ENCODE measurements around the gene TCTN1. TPM values are rescaled to one million over a fixed set of nuclear protein-coding genes. Genes with fewer than 3 reads are reported as not detected.
"Not testable (repeated sequence)": the region's sequence is repeated elsewhere in the genome, so short reads cannot be mapped to it uniquely, and the experiment has no call there.

The TCTN1 gene
- total RNA-seq, 2 experiments from 2014 or later: 11.0 to 13.6 TPM

DNA sequence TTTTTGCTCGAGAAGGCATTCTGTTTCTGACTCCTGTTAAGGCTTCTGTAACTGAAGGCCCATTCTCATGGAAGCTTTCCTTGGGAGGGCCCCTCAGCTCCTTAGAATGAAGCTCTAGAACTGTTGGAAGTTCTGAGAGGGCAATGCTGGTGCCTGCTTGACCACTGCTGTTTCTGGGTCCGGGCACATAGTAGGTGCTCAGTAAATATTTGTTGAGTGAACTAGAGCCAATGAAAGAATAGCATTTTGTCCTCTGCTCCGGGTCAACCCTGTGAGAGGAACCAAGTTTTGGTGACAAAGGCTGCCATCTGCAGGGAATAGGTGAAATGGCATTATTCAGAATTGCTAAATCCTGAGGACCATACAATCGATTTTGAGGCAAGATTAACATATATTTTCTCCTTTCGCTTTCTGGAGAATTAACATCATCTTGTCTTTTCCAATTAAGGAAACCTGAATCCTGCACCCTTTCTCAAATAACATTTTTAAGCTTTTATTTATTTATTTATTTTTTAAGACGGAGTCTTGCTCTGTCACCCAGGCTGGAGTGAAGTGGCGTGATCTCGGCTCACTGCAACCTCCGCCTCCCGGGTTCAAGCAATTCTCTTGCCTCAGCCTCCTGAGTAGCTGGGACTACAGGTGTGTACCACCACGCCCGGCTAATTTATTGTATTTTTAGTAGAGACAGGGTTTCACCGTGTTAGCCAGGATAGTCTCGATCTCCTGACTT, 11.7 kb upstream of the TCTN1 start:
- not testable (repeated sequence) for H3K27me3 Mint-ChIP-seq, H3K9me3 Mint-ChIP-seq, DNase-seq, H3K4me3 Mint-ChIP-seq, H3K36me3 Mint-ChIP-seq
- Mint-ChIP-seq H3K27ac (peak overlapping the region; percentile 0), H3K4me1 (peaks cover 11% of the 10 kb centered on the region)

- Mint-ChIP-seq H3K4me1 (peaks cover 13% of the 10 kb centered on the region), H3K27me3 (no peaks in the 10 kb centered on the region), H3K9me3 (no peaks in the 10 kb centered on the region), H3K27ac (peak overlapping the region; percentile 84), H3K4me3 (peak overlapping the region; percentile 80), H3K36me3 (peaks cover 1% of the 10 kb centered on the region)
- DNase-seq: no peak
These were observed 7.7 kb upstream of the TCTN1 start for GRCh38 chr12:110606253-110606611.

GRCh38 chr12:110613071-110613770, 708 bp upstream of the TCTN1 start:
- H3K27me3 Mint-ChIP-seq: no peaks in the 10 kb centered on the region
- H3K9me3 Mint-ChIP-seq: no peaks in the 10 kb centered on the region
- H3K4me1 Mint-ChIP-seq: peaks cover 13% of the 10 kb centered on the region
- H3K27ac Mint-ChIP-seq: peak overlapping the region; percentile 83
- H3K4me3 Mint-ChIP-seq: peak overlapping the region; percentile 82
- no peak for DNase-seq
- peaks cover 2% of the 10 kb centered on the region for H3K36me3 Mint-ChIP-seq

GRCh38 chr12:110615171-110615570, 1.2 kb downstream of the TCTN1 start:
- Mint-ChIP-seq H3K27ac (peak overlapping the region; percentile 12), H3K36me3 (peaks cover 2% of the 10 kb centered on the region), H3K27me3 (no peaks in the 10 kb centered on the region), H3K9me3 (no peaks in the 10 kb centered on the region), H3K4me1 (peaks cover 23% of the 10 kb centered on the region), H3K4me3 (peak overlapping the region; percentile 53)
- DNase-seq: no peak

DNA sequence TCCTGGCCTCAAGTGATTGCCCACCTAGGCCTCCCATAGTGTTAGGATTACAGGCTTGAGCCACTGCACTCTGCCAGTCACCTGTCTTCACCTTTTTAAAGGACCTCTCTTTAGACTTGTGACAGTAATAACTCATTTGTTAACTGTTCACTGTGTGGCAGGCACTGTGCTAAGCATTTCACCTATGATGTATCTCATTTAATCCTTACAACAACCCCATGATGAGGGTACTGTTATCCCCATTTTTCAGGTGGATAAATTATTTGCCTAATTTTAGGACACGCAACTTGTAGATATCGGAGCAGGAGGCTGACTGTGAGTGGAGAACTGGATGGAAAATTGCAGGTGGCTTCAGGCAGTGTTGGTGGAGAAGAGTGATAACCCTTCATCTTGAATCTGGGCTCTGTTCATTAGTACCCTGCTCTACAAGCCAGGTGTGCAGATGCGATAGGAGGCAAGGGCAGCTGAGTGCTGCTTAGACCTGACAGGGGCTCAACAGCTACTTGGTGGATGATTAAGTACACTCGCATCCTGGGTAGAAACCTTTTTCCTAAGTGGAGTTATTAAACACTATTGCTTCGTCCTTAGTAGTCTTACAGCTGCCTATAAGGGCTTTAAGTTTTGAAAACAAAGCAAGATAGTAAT, 2.7 kb downstream of the TCTN1 start:
- DNase-seq: no peak
- H3K27me3 Mint-ChIP-seq: no peaks in the 10 kb centered on the region
- H3K27ac Mint-ChIP-seq: peak overlapping the region; percentile 7
- H3K36me3 Mint-ChIP-seq: peaks cover 2% of the 10 kb centered on the region
- no peak overlapping the region for H3K4me3 Mint-ChIP-seq
- peaks cover 26% of the 10 kb centered on the region for H3K4me1 Mint-ChIP-seq
- no peaks in the 10 kb centered on the region for H3K9me3 Mint-ChIP-seq

GRCh38 chr12:110619534-110619953, 5.6 kb downstream of the TCTN1 start:
- H3K4me3 Mint-ChIP-seq: peak overlapping the region; percentile 11
- peaks cover 4% of the 10 kb centered on the region for H3K36me3 Mint-ChIP-seq
- H3K9me3 Mint-ChIP-seq: no peaks in the 10 kb centered on the region
- no peaks in the 10 kb centered on the region for H3K27me3 Mint-ChIP-seq
- peak; percentile 59 for DNase-seq
- peaks cover 23% of the 10 kb centered on the region for H3K4me1 Mint-ChIP-seq
- peak overlapping the region; percentile 82 for H3K27ac Mint-ChIP-seq

GRCh38 chr12:110622582-110622981, 8.7 kb downstream of the TCTN1 start:
- DNase-seq: no peak
- Mint-ChIP-seq H3K36me3 (peaks cover 10% of the 10 kb centered on the region), H3K9me3 (no peaks in the 10 kb centered on the region), H3K27me3 (no peaks in the 10 kb centered on the region), H3K4me3 (no peak overlapping the region), H3K4me1 (peaks cover 28% of the 10 kb centered on the region), H3K27ac (no peak overlapping the region)

- H3K36me3 Mint-ChIP-seq: peaks cover 22% of the 10 kb centered on the region
- peaks cover 16% of the 10 kb centered on the region for H3K4me1 Mint-ChIP-seq
- H3K4me3 Mint-ChIP-seq: no peak overlapping the region
- no peaks in the 10 kb centered on the region for H3K27me3 Mint-ChIP-seq
- H3K27ac Mint-ChIP-seq: peak overlapping the region; percentile 52
- H3K9me3 Mint-ChIP-seq: no peaks in the 10 kb centered on the region
- DNase-seq: no peak
These were observed 13.7 kb downstream of the TCTN1 start for GRCh38 chr12:110627500-110628195.

GRCh38 chr12:110635055-110635454, 21.1 kb downstream of the TCTN1 start:
- no peaks in the 10 kb centered on the region for H3K9me3 Mint-ChIP-seq
- H3K4me3 Mint-ChIP-seq: no peak overlapping the region
- no peak for DNase-seq
- peaks cover 5% of the 10 kb centered on the region for H3K36me3 Mint-ChIP-seq
- H3K27me3 Mint-ChIP-seq: no peaks in the 10 kb centered on the region
- peak overlapping the region; percentile 12 for H3K27ac Mint-ChIP-seq
- H3K4me1 Mint-ChIP-seq: peaks cover 39% of the 10 kb centered on the region

DNA sequence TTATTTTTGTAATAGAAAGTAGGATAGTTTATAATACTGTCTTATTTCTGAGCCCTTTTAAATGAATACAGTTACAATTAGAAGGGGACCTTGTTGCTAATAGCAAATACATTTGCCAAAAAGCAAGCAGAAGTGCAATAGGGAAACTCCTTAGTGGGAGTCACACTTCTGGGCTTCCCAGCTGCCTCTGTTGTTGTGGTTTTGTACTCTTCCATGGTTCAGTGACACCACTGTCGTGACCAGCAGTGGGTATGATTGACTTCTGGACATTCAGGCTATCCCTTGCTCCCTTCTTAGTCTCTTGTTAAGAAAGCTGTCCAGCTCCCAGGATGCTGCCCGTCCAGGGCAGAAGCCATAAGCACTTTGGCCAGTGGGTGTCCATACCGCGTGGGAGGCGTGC, 22.6 kb downstream of the TCTN1 start:
- Mint-ChIP-seq H3K4me1 (peaks cover 50% of the 10 kb centered on the region), H3K4me3 (no peak overlapping the region), H3K27ac (peak overlapping the region; percentile 25), H3K36me3 (peaks cover 9% of the 10 kb centered on the region), H3K27me3 (no peaks in the 10 kb centered on the region), H3K9me3 (no peaks in the 10 kb centered on the region)
- no peak for DNase-seq

GRCh38 chr12:110637869-110638441, 24.0 kb downstream of the TCTN1 start:
- Mint-ChIP-seq H3K36me3 (peaks cover 9% of the 10 kb centered on the region), H3K4me3 (no peak overlapping the region), H3K27ac (peak overlapping the region; percentile 20), H3K27me3 (no peaks in the 10 kb centered on the region), H3K9me3 (no peaks in the 10 kb centered on the region), H3K4me1 (peaks cover 57% of the 10 kb centered on the region)
- DNase-seq: no peak

DNA sequence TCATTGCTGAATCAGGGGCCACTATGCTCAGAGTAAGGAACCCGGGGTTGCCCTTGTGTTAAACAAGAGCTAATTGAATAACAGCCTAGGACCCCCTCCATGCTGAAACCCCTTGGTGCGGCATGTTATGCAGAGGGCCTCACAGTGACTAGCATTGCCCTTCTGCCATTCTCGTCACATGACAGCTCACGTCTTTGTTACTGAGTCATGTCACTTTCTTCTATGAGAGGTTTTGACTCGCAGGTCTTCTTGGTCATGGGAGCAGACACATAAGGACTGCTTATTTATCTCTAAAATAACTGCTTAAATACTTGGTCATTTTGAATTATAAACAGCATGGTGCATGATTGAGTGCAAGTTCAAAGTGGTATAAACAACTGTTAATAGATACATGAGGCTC, 24.9 kb downstream of the TCTN1 start:
- Mint-ChIP-seq H3K9me3 (no peaks in the 10 kb centered on the region), H3K27me3 (no peaks in the 10 kb centered on the region), H3K4me3 (no peak overlapping the region), H3K4me1 (peaks cover 60% of the 10 kb centered on the region), H3K36me3 (peaks cover 9% of the 10 kb centered on the region), H3K27ac (no peak overlapping the region)
- no peak for DNase-seq

- no peaks in the 10 kb centered on the region for H3K27me3 Mint-ChIP-seq
- H3K27ac Mint-ChIP-seq: no peak overlapping the region
- H3K36me3 Mint-ChIP-seq: peaks cover 12% of the 10 kb centered on the region
- peaks cover 65% of the 10 kb centered on the region for H3K4me1 Mint-ChIP-seq
- H3K4me3 Mint-ChIP-seq: no peak overlapping the region
- no peaks in the 10 kb centered on the region for H3K9me3 Mint-ChIP-seq
- DNase-seq: no peak
These were observed 25.6 kb downstream of the TCTN1 start for GRCh38 chr12:110639336-110640141.
